Endothelial cell of umbilical vein (primary cell): ENCODE data around the gene FBLIM1.

Experiments
- EZH2 ChIP-seq: IDR thresholded peaks from 2 replicates; pipeline ENCODE4 v1.6.1; 2012; ENCODE audit warnings: borderline replicate concordance, low read depth, mild to moderate bottlenecking, moderate library complexity, low read length, inconsistent platforms; ENCODE audit not compliant: severe bottlenecking
- MYC ChIP-seq: IDR thresholded peaks from one replicate; pipeline ENCODE4 v1.6.1; 2011; ENCODE audit warnings: mild to moderate bottlenecking, low read depth, low read length
- POLR2A ChIP-seq: IDR thresholded peaks from 2 replicates; pipeline ENCODE4 v1.6.1; 2012; ENCODE audit warnings: low read depth, mild to moderate bottlenecking, control low read depth, low read length
- POLR2AphosphoS5 ChIP-seq: IDR thresholded peaks from 2 replicates; pipeline ENCODE4 v1.6.1; 2012; ENCODE audit warnings: low read depth, mild to moderate bottlenecking, control low read depth, low read length, moderate library complexity; ENCODE audit not compliant: insufficient read depth
- TF ChIP-seq, protein P1 (sequence below), 2 donors: IDR thresholded peaks; 1 replicate in 1 of 2; 2 replicates in 1 of 2; pipeline ENCODE4 v1.5.1; 2011; ENCODE audit warnings: low read length in 2 of 2, mild to moderate bottlenecking in 2 of 2, moderate library complexity in 2 of 2, control low read depth in 1 of 2, inconsistent platforms in 1 of 2, low read depth in 1 of 2; ENCODE audit not compliant: insufficient read depth in 1 of 2; ENCODE audit errors: extremely low read depth in 1 of 2
- TF ChIP-seq, protein P2 (sequence below): IDR thresholded peaks from 2 replicates; pipeline ENCODE4 v1.6.1; 2011; ENCODE audit not compliant: insufficient read depth, insufficient read length

DNA sequence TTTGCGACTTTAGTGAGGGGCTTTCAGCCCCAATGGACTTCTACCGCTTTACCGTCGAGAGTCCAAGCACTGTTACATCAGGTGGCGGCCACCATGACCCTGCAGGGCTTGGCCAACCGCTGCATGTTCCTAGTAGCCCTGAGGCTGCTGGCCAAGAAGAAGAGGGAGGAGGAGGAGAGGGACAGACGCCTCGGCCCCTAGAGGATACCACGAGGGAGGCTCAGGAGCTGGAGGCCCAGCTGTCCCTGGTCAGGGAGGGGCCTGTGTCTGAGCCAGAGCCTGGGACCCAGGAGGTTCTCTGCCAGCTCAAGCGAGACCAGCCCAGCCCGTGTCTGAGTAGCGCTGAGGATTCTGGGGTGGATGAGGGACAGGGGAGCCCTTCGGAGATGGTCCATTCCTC is 31.2 kb upstream of the FBLIM1 start:
- TF ChIP-seq, protein P1, sequence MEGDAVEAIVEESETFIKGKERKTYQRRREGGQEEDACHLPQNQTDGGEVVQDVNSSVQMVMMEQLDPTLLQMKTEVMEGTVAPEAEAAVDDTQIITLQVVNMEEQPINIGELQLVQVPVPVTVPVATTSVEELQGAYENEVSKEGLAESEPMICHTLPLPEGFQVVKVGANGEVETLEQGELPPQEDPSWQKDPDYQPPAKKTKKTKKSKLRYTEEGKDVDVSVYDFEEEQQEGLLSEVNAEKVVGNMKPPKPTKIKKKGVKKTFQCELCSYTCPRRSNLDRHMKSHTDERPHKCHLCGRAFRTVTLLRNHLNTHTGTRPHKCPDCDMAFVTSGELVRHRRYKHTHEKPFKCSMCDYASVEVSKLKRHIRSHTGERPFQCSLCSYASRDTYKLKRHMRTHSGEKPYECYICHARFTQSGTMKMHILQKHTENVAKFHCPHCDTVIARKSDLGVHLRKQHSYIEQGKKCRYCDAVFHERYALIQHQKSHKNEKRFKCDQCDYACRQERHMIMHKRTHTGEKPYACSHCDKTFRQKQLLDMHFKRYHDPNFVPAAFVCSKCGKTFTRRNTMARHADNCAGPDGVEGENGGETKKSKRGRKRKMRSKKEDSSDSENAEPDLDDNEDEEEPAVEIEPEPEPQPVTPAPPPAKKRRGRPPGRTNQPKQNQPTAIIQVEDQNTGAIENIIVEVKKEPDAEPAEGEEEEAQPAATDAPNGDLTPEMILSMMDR (IDR thresholded peaks at IDR 0.05; ENCODE audit: extremely low read depth in 1 of 2, insufficient read depth in 1 of 2, low read depth in 1 of 2, low read length in 2 of 2) = no peak
- no peak for TF ChIP-seq MYC
- no peak for TF ChIP-seq POLR2A
- no peak for TF ChIP-seq EZH2
- no peak for TF ChIP-seq POLR2AphosphoS5
- TF ChIP-seq, protein P2, sequence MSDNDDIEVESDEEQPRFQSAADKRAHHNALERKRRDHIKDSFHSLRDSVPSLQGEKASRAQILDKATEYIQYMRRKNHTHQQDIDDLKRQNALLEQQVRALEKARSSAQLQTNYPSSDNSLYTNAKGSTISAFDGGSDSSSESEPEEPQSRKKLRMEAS = no peak
